GM13977 (cell line): ENCODE measurements around the gene CHST2.

Source experiments
- DNase-seq: peaks from one replicate; pipeline ENCODE4 v3.0.0; 2012; ENCODE audit warnings: low spot score
- CTCF ChIP-seq: IDR thresholded peaks from 2 replicates; pipeline ENCODE4 v1.5.1; 2012; ENCODE audit warnings: mild to moderate bottlenecking, control low read depth; ENCODE audit not compliant: insufficient read depth; ENCODE audit errors: extremely low read depth, missing control alignments
- in situ Hi-C: fragments of 300-500 bp; cut with MboI; formaldehyde crosslinking; loops from one replicate; pipeline ENCODE4 v1.12.0; 2022; ENCODE audit warnings: low sequenced_read_pairs, low pct_unique_long_range_greater_than_20kb, mixed read lengths, inconsistent platforms; ENCODE audit not compliant: unreplicated experiment

CHST2 gene

GRCh38 chr3:143123353-143123984, 3.9 kb downstream of the CHST2 start:
- TF ChIP-seq CTCF = no peak
- in situ Hi-C loops = loop anchor here (10.0 kb wide), 1 partner anchor 521 kb away; no protein-coding TSS in a partner anchor
- peak; percentile 31 for DNase-seq

- in situ Hi-C loops = loop anchor here (10.0 kb wide), 1 partner anchor 520 kb away; no protein-coding TSS in a partner anchor
- no peak for DNase-seq
- no peak for TF ChIP-seq CTCF
These were observed 5.3 kb downstream of the CHST2 start for GRCh38 chr3:143124601-143125520.

GRCh38 chr3:143127801-143128200, 8.2 kb downstream of the CHST2 start:
- no peak for TF ChIP-seq CTCF
- DNase-seq = no peak
- in situ Hi-C loops = loop anchor here (10.0 kb wide), 1 partner anchor 517 kb away; no protein-coding TSS in a partner anchor

- no peak for TF ChIP-seq CTCF
- DNase-seq = no peak
- in situ Hi-C loops = loop anchor here (10.0 kb wide), 1 partner anchor 516 kb away; no protein-coding TSS in a partner anchor
These were observed 8.8 kb downstream of the CHST2 start for GRCh38 chr3:143128227-143128955.

- TF ChIP-seq CTCF = no peak
- DNase-seq = peak; percentile 30
- in situ Hi-C loops = no loop called here
These were observed 12.8 kb downstream of the CHST2 start for GRCh38 chr3:143132246-143132980.
